ENCODE data around the gene MARK3. TPM values are rescaled to one million over a fixed set of nuclear protein-coding genes. Genes with fewer than 3 reads are reported as not detected.

Gene MARK3
- total RNA-seq, 1 experiment from 2014 or later = 78.0 TPM

DNA sequence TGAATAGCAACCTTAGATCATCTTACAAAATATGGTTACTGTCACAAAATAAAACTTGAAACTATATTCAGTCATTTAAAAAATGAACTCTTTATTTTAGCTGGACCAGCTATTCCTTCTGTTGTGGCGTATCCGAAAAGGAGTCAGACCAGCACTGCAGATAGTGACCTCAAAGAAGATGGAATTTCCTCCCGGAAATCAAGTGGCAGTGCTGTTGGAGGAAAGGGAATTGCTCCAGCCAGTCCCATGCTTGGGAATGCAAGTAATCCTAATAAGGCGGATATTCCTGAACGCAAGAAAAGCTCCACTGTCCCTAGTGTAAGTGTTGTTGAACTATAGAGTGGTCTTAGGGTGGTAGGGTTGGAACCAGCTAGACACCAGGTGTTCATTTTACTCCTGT lies 89.7 kb downstream of the MARK3 start:
- peaks cover 68% of the 10 kb centered on the region for H3K36me3 Mint-ChIP-seq (ENCODE audit: insufficient read depth, unreplicated experiment)

DNA sequence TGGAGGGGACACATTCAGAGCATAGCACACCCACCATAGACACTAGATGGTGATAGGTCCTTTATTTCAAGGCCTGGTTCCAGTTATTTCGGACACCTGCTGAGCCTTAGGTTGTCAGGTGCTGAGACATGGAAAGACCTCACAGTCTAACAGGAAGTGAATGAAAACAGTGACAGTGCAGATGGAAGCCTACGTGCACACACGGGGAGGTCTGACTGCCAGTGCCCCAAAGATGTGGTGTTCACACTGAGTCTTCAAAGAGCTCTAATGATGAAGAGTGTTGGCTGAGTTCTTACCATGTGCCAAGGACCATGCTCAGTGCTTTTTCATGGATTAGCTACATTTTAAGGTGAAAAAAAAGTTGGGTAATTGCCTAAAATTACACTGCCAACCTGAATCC lies 90.8 kb downstream of the MARK3 start:
- H3K36me3 Mint-ChIP-seq (ENCODE audit: insufficient read depth, unreplicated experiment) = peaks cover 60% of the 10 kb centered on the region
- Histone ChIP-seq H3K36me3 (ENCODE audit: control insufficient read depth, insufficient read depth, low read length) (peaks cover 2% of the 10 kb centered on the region), H3K9me3 (no peaks in the 10 kb centered on the region), H3K27me3 (replicated peaks; ENCODE audit: control insufficient read depth, insufficient read depth, low read length) (no peaks in the 10 kb centered on the region), H3K4me3 (ENCODE audit: low read depth, low read length) (no peak overlapping the region), H3K4me1 (peaks cover 6% of the 10 kb centered on the region; the same call in 1 of the 2 replicates)
- no TSS peak for BruUV-seq (replicated peaks)
- no peaks in the 10 kb centered on the region for H3K9me3 Mint-ChIP-seq (ENCODE audit: unreplicated experiment)
- no peak overlapping the region for H3K27ac Mint-ChIP-seq (ENCODE audit: unreplicated experiment)
- CTCF ChIA-PET = interaction anchor here (0.6 kb wide), 1 partner anchor 16 kb away, joined by 3 read pairs; no protein-coding TSS in a partner anchor
- TF ChIP-seq, protein P1, sequence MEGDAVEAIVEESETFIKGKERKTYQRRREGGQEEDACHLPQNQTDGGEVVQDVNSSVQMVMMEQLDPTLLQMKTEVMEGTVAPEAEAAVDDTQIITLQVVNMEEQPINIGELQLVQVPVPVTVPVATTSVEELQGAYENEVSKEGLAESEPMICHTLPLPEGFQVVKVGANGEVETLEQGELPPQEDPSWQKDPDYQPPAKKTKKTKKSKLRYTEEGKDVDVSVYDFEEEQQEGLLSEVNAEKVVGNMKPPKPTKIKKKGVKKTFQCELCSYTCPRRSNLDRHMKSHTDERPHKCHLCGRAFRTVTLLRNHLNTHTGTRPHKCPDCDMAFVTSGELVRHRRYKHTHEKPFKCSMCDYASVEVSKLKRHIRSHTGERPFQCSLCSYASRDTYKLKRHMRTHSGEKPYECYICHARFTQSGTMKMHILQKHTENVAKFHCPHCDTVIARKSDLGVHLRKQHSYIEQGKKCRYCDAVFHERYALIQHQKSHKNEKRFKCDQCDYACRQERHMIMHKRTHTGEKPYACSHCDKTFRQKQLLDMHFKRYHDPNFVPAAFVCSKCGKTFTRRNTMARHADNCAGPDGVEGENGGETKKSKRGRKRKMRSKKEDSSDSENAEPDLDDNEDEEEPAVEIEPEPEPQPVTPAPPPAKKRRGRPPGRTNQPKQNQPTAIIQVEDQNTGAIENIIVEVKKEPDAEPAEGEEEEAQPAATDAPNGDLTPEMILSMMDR (IDR thresholded peaks at IDR 0.05; ENCODE audit: insufficient read depth in 1 of 2, low read depth in 1 of 2, low read length in 1 of 2, severe bottlenecking in 1 of 2, unreplicated experiment in 1 of 2) = no peak
- no peak overlapping the region for H3K4me3 Mint-ChIP-seq (ENCODE audit: unreplicated experiment)
- peaks cover 6% of the 10 kb centered on the region for H3K4me1 Mint-ChIP-seq (ENCODE audit: low read depth, unreplicated experiment)
- no peak for DNase-seq
- intact Hi-C loops (cut with micrococcal nuclease; ENCODE audit: unreplicated experiment) = no loop called here
- POLR2A ChIA-PET = no interaction called here
- H3K27me3 Mint-ChIP-seq (ENCODE audit: insufficient read depth, unreplicated experiment) = no peaks in the 10 kb centered on the region

More for the DNA sequence above, 89.7 kb downstream of the MARK3 start:
- CTCF ChIA-PET = no interaction called here
- no peaks in the 10 kb centered on the region for H3K9me3 ChIP-seq
- POLR2A ChIA-PET = no interaction called here
- no peak overlapping the region for H3K27ac Mint-ChIP-seq (ENCODE audit: unreplicated experiment)
- H3K4me3 ChIP-seq (ENCODE audit: low read depth, low read length) = no peak overlapping the region
- H3K9me3 Mint-ChIP-seq (ENCODE audit: unreplicated experiment) = no peaks in the 10 kb centered on the region
- no peaks in the 10 kb centered on the region for H3K27me3 ChIP-seq (replicated peaks; ENCODE audit: control insufficient read depth, insufficient read depth, low read length)
- BruUV-seq (replicated peaks) = no TSS peak
- peaks cover 6% of the 10 kb centered on the region for H3K4me1 Mint-ChIP-seq (ENCODE audit: low read depth, unreplicated experiment)
- DNase-seq = no peak
- no peaks in the 10 kb centered on the region for H3K27me3 Mint-ChIP-seq (ENCODE audit: insufficient read depth, unreplicated experiment)
- intact Hi-C loops (cut with micrococcal nuclease; ENCODE audit: unreplicated experiment) = no loop called here
- H3K36me3 ChIP-seq (ENCODE audit: control insufficient read depth, insufficient read depth, low read length) = peaks cover 4% of the 10 kb centered on the region
- peaks cover 6% of the 10 kb centered on the region; the same call in 1 of the 2 replicates for H3K4me1 ChIP-seq
- H3K4me3 Mint-ChIP-seq (ENCODE audit: unreplicated experiment) = no peak overlapping the region
- TF ChIP-seq, protein P1 (IDR thresholded peaks at IDR 0.05; ENCODE audit: insufficient read depth in 1 of 2, low read depth in 1 of 2, low read length in 1 of 2, severe bottlenecking in 1 of 2, unreplicated experiment in 1 of 2) = no peak

DNA sequence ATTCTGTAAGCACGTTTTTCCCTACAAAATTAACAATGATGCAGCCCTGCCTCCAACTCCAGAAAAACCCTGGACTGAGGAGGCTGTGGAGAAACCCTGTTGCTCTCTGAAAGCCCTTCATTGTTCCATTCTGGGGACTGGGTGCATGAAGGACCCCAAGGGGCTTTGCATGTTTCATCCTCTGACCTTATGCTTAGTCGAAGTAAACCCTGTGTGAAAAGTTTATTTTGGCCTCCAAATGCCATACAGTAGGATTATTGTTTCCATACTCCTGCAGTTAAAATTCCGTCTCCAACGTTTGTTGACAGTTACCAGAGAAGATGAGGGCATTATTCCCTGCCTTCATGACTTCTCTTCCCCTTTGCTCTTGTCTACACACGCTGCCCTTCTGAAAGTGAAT lies 91.4 kb downstream of the MARK3 start:
- Histone ChIP-seq H3K4me3 (ENCODE audit: low read depth, low read length) (no peak overlapping the region), H3K36me3 (ENCODE audit: control insufficient read depth, insufficient read depth, low read length) (peaks cover 2% of the 10 kb centered on the region), H3K9me3 (no peaks in the 10 kb centered on the region), H3K4me1 (peaks cover 6% of the 10 kb centered on the region; the same call in 1 of the 2 replicates), H3K27me3 (replicated peaks; ENCODE audit: control insufficient read depth, insufficient read depth, low read length) (no peaks in the 10 kb centered on the region)
- Mint-ChIP-seq H3K4me3 (ENCODE audit: unreplicated experiment) (no peak overlapping the region), H3K9me3 (ENCODE audit: unreplicated experiment) (no peaks in the 10 kb centered on the region), H3K27me3 (ENCODE audit: insufficient read depth, unreplicated experiment) (no peaks in the 10 kb centered on the region), H3K4me1 (ENCODE audit: low read depth, unreplicated experiment) (peaks cover 6% of the 10 kb centered on the region), H3K27ac (ENCODE audit: unreplicated experiment) (no peak overlapping the region), H3K36me3 (ENCODE audit: insufficient read depth, unreplicated experiment) (peaks cover 60% of the 10 kb centered on the region)
- no peak for DNase-seq
- intact Hi-C loops (cut with micrococcal nuclease; ENCODE audit: unreplicated experiment) = no loop called here
- TF ChIP-seq, protein P1 (IDR thresholded peaks at IDR 0.05; ENCODE audit: insufficient read depth in 1 of 2, low read depth in 1 of 2, low read length in 1 of 2, severe bottlenecking in 1 of 2, unreplicated experiment in 1 of 2) = no peak
- CTCF ChIA-PET = no interaction called here
- BruUV-seq (replicated peaks) = no TSS peak
- POLR2A ChIA-PET = no interaction called here

All from Caco-2 (cell line).